GM12878 (cell line): ENCODE results near the gene ACTMAP. TPM values are rescaled to one million over a fixed set of nuclear protein-coding genes. Genes with fewer than 3 reads are reported as not detected.

Experiments
- CHD2 ChIP-seq: IDR thresholded peaks from 2 replicates; pipeline ENCODE4 v1.6.1; 2011; ENCODE audit warnings: low read depth, low read length, improper control_type of control experiment, borderline replicate concordance
- FOS ChIP-seq: IDR thresholded peaks from 3 replicates; pipeline ENCODE4 v1.6.1; 2011; ENCODE audit warnings: borderline replicate concordance; ENCODE audit not compliant: insufficient read length; ENCODE audit errors: extremely low read depth
- FOXM1 ChIP-seq: IDR thresholded peaks from 2 replicates; pipeline ENCODE4 v1.6.1; 2012; ENCODE audit warnings: low read depth, mild to moderate bottlenecking, inconsistent platforms, low read length, moderate library complexity
- GABPA ChIP-seq: IDR thresholded peaks from 2 replicates; pipeline ENCODE4 v1.6.1; 2014; ENCODE audit warnings: antibody characterized with exemption, low read depth, mild to moderate bottlenecking, inconsistent platforms
- IRF4 ChIP-seq: IDR thresholded peaks from 2 replicates; pipeline ENCODE4 v1.6.1; 2011; ENCODE audit warnings: low read depth, low read length
- JUND ChIP-seq: IDR thresholded peaks from 2 replicates; pipeline ENCODE4 v1.6.1; 2012; ENCODE audit warnings: low read depth, mild to moderate bottlenecking, low read length, improper control_type of control experiment, moderate library complexity
- MAX ChIP-seq: IDR thresholded peaks from 2 replicates; pipeline ENCODE4 v1.6.1; 2012; ENCODE audit warnings: low read depth, low read length, improper control_type of control experiment
- PKNOX1 ChIP-seq: fragments of 450-650 bp; IDR thresholded peaks from 2 replicates; pipeline ENCODE4 v1.6.1; 2016; ENCODE audit warnings: mild to moderate bottlenecking
- POU2F2 ChIP-seq: IDR thresholded peaks from 3 replicates; pipeline ENCODE4 v1.6.1; 2011; ENCODE audit warnings: low read depth, mild to moderate bottlenecking, low read length, borderline replicate concordance
- RELA ChIP-seq: fragments of 450-650 bp; IDR thresholded peaks from 2 replicates; pipeline ENCODE4 v1.8.0; 2014; ENCODE audit warnings: borderline replicate concordance; ENCODE audit not compliant: partially characterized antibody
- SIN3A ChIP-seq: IDR thresholded peaks from 2 replicates; pipeline ENCODE4 v1.6.1; 2012; ENCODE audit warnings: low read depth, low read length, improper control_type of control experiment
- SREBF1 ChIP-seq: IDR thresholded peaks from 2 replicates; pipeline ENCODE4 v1.6.1; 2012; ENCODE audit warnings: mild to moderate bottlenecking, low read length
- TBL1XR1 ChIP-seq: IDR thresholded peaks from 2 replicates; pipeline ENCODE4 v1.6.1; 2012; ENCODE audit warnings: low read depth, low read length, improper control_type of control experiment
- YBX1 ChIP-seq: fragments of 450-650 bp; IDR thresholded peaks from 2 replicates; pipeline ENCODE4 v1.6.1; 2016; ENCODE audit warnings: antibody characterized with exemption
- ZNF217 ChIP-seq: fragments of 450-650 bp; IDR thresholded peaks from 2 replicates; pipeline ENCODE4 v1.6.1; 2017; ENCODE audit warnings: antibody characterized with exemption, mild to moderate bottlenecking
- ZNF24 ChIP-seq: fragments of 450-650 bp; IDR thresholded peaks from 2 replicates; pipeline ENCODE4 v1.6.1; 2017; ENCODE audit warnings: antibody characterized with exemption, mild to moderate bottlenecking
- polyA plus RNA-seq, 11 experiments: library from polyadenylated mRNA; depleted of rRNA in 4 of 11; unstranded in 6 of 11; stranded (reverse) in 5 of 11; fragments of >200 nt; fragmentation: Nextera tagmentation in 4 of 11; fragmentation: Illumina TruSeq in 1 of 11; extraction: Ambion mirVana in 4 of 11; extraction: Trizol in 1 of 11; gene quantifications; 1 replicate in 1 of 11; 2 replicates in 10 of 11; pipeline versions ENCODE4 v1.2.1 to v1.2.3, GENCODE V29; 2011 to 2016; ENCODE audit warnings: inconsistent platforms in 2 of 11, missing spikeins in 2 of 11, low read depth in 1 of 11
- total RNA-seq, 4 experiments: library from RNA; depleted of rRNA in 3 of 4; stranded (reverse); fragments of >200 nt in 3 of 4; fragmentation: Illumina TruSeq in 1 of 4; extraction: Trizol in 1 of 4; gene quantifications; 2 replicates each; pipeline versions ENCODE4 v1.2.1 to v1.2.3, GENCODE V29; 2013 to 2021
- TF ChIP-seq, protein P1 (sequence below): fragments of 450-650 bp; IDR thresholded peaks from 2 replicates; pipeline ENCODE4 v1.6.1; 2017; ENCODE audit warnings: mild to moderate bottlenecking, moderate library complexity
- TF ChIP-seq, protein P2 (sequence below): fragments of 450-650 bp; IDR thresholded peaks from 2 replicates; pipeline ENCODE4 v1.6.1; 2017; ENCODE audit warnings: mild to moderate bottlenecking, low read depth, inconsistent platforms; ENCODE audit not compliant: poor library complexity, severe bottlenecking
- TF ChIP-seq, protein P3 (sequence below): fragments of 450-650 bp; IDR thresholded peaks from 2 replicates; pipeline ENCODE4 v1.6.1; 2018; ENCODE audit warnings: borderline replicate concordance, mild to moderate bottlenecking; ENCODE audit not compliant: partially characterized antibody

The ACTMAP gene
- total and polyA plus RNA-seq, 10 of the 15 experiments (the other 5 are each of a cell fraction or from before 2014, with no cell fraction given), result 3.0 to 26.2 (median 11.1) TPM

- TF ChIP-seq RELA, result peak; percentile 85
- TF ChIP-seq, protein P1, sequence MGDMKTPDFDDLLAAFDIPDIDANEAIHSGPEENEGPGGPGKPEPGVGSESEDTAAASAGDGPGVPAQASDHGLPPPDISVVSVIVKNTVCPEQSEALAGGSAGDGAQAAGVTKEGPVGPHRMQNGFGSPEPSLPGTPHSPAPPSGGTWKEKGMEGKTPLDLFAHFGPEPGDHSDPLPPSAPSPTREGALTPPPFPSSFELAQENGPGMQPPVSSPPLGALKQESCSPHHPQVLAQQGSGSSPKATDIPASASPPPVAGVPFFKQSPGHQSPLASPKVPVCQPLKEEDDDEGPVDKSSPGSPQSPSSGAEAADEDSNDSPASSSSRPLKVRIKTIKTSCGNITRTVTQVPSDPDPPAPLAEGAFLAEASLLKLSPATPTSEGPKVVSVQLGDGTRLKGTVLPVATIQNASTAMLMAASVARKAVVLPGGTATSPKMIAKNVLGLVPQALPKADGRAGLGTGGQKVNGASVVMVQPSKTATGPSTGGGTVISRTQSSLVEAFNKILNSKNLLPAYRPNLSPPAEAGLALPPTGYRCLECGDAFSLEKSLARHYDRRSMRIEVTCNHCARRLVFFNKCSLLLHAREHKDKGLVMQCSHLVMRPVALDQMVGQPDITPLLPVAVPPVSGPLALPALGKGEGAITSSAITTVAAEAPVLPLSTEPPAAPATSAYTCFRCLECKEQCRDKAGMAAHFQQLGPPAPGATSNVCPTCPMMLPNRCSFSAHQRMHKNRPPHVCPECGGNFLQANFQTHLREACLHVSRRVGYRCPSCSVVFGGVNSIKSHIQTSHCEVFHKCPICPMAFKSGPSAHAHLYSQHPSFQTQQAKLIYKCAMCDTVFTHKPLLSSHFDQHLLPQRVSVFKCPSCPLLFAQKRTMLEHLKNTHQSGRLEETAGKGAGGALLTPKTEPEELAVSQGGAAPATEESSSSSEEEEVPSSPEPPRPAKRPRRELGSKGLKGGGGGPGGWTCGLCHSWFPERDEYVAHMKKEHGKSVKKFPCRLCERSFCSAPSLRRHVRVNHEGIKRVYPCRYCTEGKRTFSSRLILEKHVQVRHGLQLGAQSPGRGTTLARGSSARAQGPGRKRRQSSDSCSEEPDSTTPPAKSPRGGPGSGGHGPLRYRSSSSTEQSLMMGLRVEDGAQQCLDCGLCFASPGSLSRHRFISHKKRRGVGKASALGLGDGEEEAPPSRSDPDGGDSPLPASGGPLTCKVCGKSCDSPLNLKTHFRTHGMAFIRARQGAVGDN, result peak; percentile 65; the same call in 1 of the 2 replicates
- no peak for TF ChIP-seq SREBF1
- 0 out of 2 replicates have a peak, but pooled peaks have one; percentile 41 for TF ChIP-seq ZNF24
- no peak for TF ChIP-seq YBX1
- TF ChIP-seq FOS, result no peak
- TF ChIP-seq PKNOX1, result peak; percentile 82
- peak; percentile 53 for TF ChIP-seq CHD2
- TF ChIP-seq, protein P2, sequence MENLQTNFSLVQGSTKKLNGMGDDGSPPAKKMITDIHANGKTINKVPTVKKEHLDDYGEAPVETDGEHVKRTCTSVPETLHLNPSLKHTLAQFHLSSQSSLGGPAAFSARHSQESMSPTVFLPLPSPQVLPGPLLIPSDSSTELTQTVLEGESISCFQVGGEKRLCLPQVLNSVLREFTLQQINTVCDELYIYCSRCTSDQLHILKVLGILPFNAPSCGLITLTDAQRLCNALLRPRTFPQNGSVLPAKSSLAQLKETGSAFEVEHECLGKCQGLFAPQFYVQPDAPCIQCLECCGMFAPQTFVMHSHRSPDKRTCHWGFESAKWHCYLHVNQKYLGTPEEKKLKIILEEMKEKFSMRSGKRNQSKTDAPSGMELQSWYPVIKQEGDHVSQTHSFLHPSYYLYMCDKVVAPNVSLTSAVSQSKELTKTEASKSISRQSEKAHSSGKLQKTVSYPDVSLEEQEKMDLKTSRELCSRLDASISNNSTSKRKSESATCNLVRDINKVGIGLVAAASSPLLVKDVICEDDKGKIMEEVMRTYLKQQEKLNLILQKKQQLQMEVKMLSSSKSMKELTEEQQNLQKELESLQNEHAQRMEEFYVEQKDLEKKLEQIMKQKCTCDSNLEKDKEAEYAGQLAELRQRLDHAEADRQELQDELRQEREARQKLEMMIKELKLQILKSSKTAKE, result no peak
- no peak for TF ChIP-seq FOXM1
- TF ChIP-seq, protein P3, sequence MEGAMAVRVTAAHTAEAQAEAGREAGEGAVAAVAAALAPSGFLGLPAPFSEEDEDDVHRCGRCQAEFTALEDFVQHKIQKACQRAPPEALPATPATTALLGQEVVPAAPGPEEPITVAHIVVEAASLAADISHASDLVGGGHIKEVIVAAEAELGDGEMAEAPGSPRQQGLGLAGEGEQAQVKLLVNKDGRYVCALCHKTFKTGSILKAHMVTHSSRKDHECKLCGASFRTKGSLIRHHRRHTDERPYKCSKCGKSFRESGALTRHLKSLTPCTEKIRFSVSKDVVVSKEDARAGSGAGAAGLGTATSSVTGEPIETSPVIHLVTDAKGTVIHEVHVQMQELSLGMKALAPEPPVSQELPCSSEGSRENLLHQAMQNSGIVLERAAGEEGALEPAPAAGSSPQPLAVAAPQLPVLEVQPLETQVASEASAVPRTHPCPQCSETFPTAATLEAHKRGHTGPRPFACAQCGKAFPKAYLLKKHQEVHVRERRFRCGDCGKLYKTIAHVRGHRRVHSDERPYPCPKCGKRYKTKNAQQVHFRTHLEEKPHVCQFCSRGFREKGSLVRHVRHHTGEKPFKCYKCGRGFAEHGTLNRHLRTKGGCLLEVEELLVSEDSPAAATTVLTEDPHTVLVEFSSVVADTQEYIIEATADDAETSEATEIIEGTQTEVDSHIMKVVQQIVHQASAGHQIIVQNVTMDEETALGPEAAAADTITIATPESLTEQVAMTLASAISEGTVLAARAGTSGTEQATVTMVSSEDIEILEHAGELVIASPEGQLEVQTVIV, result peak; percentile 31
- TF ChIP-seq POU2F2, result 0 out of 3 replicates have a peak, but pooled peaks have one; percentile 46
- no peak for TF ChIP-seq JUND
- peak; percentile 24; the same call in 1 of the 2 replicates for TF ChIP-seq MAX
- TF ChIP-seq ZNF217, result peak; percentile 55; the same call in 1 of the 2 replicates
- 0 out of 2 replicates have a peak, but pooled peaks have one; percentile 61 for TF ChIP-seq TBL1XR1
- peak; percentile 77 for TF ChIP-seq GABPA
- TF ChIP-seq IRF4, result peak; percentile 60; the same call in 1 of the 2 replicates
- peak; percentile 74 for TF ChIP-seq SIN3A
These were observed 33.6 kb downstream of the ACTMAP start, which contains the start of the genes COQ8B and ITPKC (continued) for GRCh38 chr19:40716482-40717324.
